Mucosa of rectum (tissue), 2 donors: Measurements from ENCODE around the gene HEATR5B.

Experiments
- H3K27ac ChIP-seq, 2 donors: one replicate each; pipeline ENCODE4 v1.7.0; 2013; ENCODE audit warnings: inconsistent platforms in 2 of 2, low read depth in 2 of 2, low read length in 2 of 2
- H3K27me3 ChIP-seq, 2 donors: one replicate each; pipeline ENCODE4 v1.7.0; 2013; ENCODE audit warnings: low read length in 2 of 2; ENCODE audit not compliant: control insufficient read depth in 2 of 2, insufficient read depth in 2 of 2
- H3K36me3 ChIP-seq, 2 donors: one replicate each; pipeline ENCODE4 v1.7.0; 2013; ENCODE audit warnings: low read length in 2 of 2; ENCODE audit not compliant: control insufficient read depth in 2 of 2, insufficient read depth in 2 of 2
- H3K4me1 ChIP-seq, 2 donors: one replicate each; pipeline ENCODE4 v1.7.0; 2013; ENCODE audit warnings: low read length in 2 of 2, mild to moderate bottlenecking in 1 of 2; ENCODE audit not compliant: control insufficient read depth in 2 of 2, insufficient read depth in 2 of 2
- H3K4me3 ChIP-seq, 2 donors: one replicate each; pipeline ENCODE4 v1.7.0; 2013; ENCODE audit warnings: low read length in 2 of 2
- H3K9ac ChIP-seq, 2 donors: one replicate each; pipeline ENCODE4 v1.7.0; 2013; ENCODE audit warnings: low read length in 2 of 2, low read depth in 1 of 2, mild to moderate bottlenecking in 1 of 2
- H3K9me3 ChIP-seq, 2 donors: one replicate each; pipeline ENCODE4 v1.7.0; 2013; ENCODE audit warnings: low read length in 2 of 2; ENCODE audit not compliant: control insufficient read depth in 2 of 2
- donor health status: healthy.
- donor health status: Normal muscosa, but diverticular disease.

The HEATR5B gene

GRCh38 chr2:37102588-37102987 is 18.4 kb upstream of the HEATR5B start:
- Histone ChIP-seq H3K36me3 (peaks cover 45 to 46% of the 10 kb centered on the region in 2 donors), H3K27me3 (no peaks in the 10 kb centered on the region), H3K9me3 (no peaks in the 10 kb centered on the region), H3K9ac (no peak overlapping the region), H3K4me3 (no peak overlapping the region), H3K4me1 (no peaks in the 10 kb centered on the region), H3K27ac (no peak overlapping the region)

GRCh38 chr2:37100054-37100453 is 15.9 kb upstream of the HEATR5B start:
- Histone ChIP-seq H3K27ac (no peak overlapping the region), H3K4me1 (no peaks in the 10 kb centered on the region), H3K9me3 (no peaks in the 10 kb centered on the region), H3K9ac (no peak overlapping the region), H3K27me3 (no peaks in the 10 kb centered on the region), H3K4me3 (no peak overlapping the region), H3K36me3 (peaks cover 35 to 41% of the 10 kb centered on the region in 2 donors)

- H3K4me1 ChIP-seq: no peaks in the 10 kb centered on the region
- no peaks in the 10 kb centered on the region for H3K9me3 ChIP-seq
- peaks cover 41 to 52% of the 10 kb centered on the region in 2 donors for H3K36me3 ChIP-seq
- H3K4me3 ChIP-seq: no peak overlapping the region
- no peak overlapping the region for H3K27ac ChIP-seq
- H3K27me3 ChIP-seq: no peaks in the 10 kb centered on the region
- H3K9ac ChIP-seq: no peak overlapping the region
Measured at GRCh38 chr2:37098416-37099118, 14.4 kb upstream of the HEATR5B start.

GRCh38 chr2:37096568-37096967 is 12.4 kb upstream of the HEATR5B start:
- H3K9ac ChIP-seq: no peak overlapping the region
- no peak overlapping the region for H3K27ac ChIP-seq
- no peaks in the 10 kb centered on the region for H3K27me3 ChIP-seq
- peaks cover 40 to 41% of the 10 kb centered on the region in 2 donors for H3K36me3 ChIP-seq
- H3K9me3 ChIP-seq: no peaks in the 10 kb centered on the region
- no peaks in the 10 kb centered on the region for H3K4me1 ChIP-seq
- no peak overlapping the region for H3K4me3 ChIP-seq

GRCh38 chr2:37091873-37092272 is 7.7 kb upstream of the HEATR5B start:
- H3K9me3 ChIP-seq: no peaks in the 10 kb centered on the region
- no peaks in the 10 kb centered on the region for H3K27me3 ChIP-seq
- H3K4me1 ChIP-seq: no peaks in the 10 kb centered on the region
- no peak overlapping the region for H3K27ac ChIP-seq
- H3K4me3 ChIP-seq: peak overlapping the region in 1 of 2 donors; percentile 15
- no peak overlapping the region for H3K9ac ChIP-seq
- peaks cover 27 to 40% of the 10 kb centered on the region in 2 donors for H3K36me3 ChIP-seq

DNA sequence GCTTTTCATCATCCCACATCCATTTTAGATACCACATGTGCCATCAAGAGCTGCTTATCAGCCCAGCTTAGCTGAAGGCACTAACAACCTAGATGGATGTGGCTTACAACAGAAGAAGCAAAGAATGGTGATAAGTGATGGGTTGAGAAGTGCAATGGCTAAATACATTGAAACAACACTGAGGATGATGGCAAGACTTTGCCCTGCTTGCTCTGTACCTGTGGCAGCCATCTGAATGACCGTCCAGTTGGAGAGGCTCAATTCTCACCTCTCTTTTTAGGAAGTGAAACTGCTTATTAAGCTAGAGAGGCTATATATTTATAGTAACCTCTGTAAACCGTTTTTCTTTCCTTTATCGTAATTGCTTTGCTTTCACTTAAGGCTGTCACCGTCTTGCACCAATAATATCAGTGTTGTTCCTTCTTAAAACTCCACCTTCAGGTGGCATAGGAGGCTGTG is 5.9 kb upstream of the HEATR5B start:
- Histone ChIP-seq H3K27me3 (no peaks in the 10 kb centered on the region), H3K4me3 (no peak overlapping the region), H3K9me3 (no peaks in the 10 kb centered on the region), H3K9ac (no peak overlapping the region), H3K36me3 (peaks cover 25 to 29% of the 10 kb centered on the region in 2 donors), H3K4me1 (peaks cover 2% of the 10 kb centered on the region in 2 donors), H3K27ac (no peak overlapping the region)

- Histone ChIP-seq H3K9me3 (no peaks in the 10 kb centered on the region), H3K4me1 (peaks cover 9 to 15% of the 10 kb centered on the region in 2 donors)
Measured at GRCh38 chr2:37085731-37086147, 1.6 kb upstream of the HEATR5B start.

DNA sequence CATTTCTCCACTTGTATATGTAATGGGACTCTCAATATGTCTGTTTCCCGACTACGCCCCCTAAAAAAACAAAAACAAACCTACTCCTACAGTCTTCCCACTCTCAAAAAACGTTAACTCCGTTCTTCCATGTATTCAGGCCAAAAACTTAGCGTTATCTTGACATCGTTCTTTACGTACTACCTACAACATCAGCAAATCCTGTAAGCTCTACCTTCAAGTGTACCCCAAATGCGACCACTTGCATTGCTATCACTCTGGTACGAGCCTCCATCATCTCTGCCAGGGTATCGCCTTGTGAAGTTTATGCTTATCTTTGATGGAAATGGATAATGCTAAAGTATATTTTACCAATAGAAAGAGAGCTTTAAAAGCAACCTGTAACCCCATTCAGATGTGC is 625 bp upstream of the HEATR5B start:
- Histone ChIP-seq H3K9ac (peak overlapping the region; percentile 78 to 93), H3K4me1 (peaks cover 9 to 15% of the 10 kb centered on the region in 2 donors), H3K27ac (peak overlapping the region; percentile 83 to 86), H3K9me3 (no peaks in the 10 kb centered on the region), H3K4me3 (peak overlapping the region; percentile 98 to 100), H3K36me3 (peaks cover 6 to 9% of the 10 kb centered on the region in 2 donors), H3K27me3 (no peaks in the 10 kb centered on the region)

More at GRCh38 chr2:37085731-37086147, 1.6 kb upstream of the HEATR5B start:
- peaks cover 10 to 13% of the 10 kb centered on the region in 2 donors for H3K36me3 ChIP-seq
- H3K9ac ChIP-seq: no peak overlapping the region
- no peaks in the 10 kb centered on the region for H3K27me3 ChIP-seq
- no peak overlapping the region for H3K27ac ChIP-seq
- H3K4me3 ChIP-seq: no peak overlapping the region

DNA sequence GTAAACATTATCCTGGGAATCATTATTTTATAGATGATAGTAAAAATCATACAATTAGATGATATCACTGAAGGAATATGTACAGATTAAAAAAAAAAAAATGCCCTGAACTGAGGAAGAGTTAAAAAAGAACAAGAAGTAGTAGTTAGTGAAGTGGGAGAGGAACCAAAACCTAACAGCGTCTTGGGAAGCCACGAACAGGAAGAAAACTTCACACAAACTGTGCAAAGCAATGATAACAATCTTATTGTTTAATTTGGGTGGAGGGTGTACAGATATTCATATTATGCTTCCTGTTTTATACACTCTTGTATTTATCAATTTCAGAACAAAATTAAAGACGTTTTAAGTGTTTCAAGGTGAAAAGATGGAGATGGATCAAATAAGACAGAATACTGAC is 3.5 kb downstream of the HEATR5B start:
- Histone ChIP-seq H3K4me3 (peak overlapping the region in 1 of 2 donors; percentile 22), H3K27ac (no peak overlapping the region), H3K27me3 (no peaks in the 10 kb centered on the region), H3K36me3 (peaks cover 17 to 20% of the 10 kb centered on the region in 2 donors), H3K9me3 (no peaks in the 10 kb centered on the region), H3K9ac (no peak overlapping the region), H3K4me1 (peaks cover 9 to 15% of the 10 kb centered on the region in 2 donors)

DNA sequence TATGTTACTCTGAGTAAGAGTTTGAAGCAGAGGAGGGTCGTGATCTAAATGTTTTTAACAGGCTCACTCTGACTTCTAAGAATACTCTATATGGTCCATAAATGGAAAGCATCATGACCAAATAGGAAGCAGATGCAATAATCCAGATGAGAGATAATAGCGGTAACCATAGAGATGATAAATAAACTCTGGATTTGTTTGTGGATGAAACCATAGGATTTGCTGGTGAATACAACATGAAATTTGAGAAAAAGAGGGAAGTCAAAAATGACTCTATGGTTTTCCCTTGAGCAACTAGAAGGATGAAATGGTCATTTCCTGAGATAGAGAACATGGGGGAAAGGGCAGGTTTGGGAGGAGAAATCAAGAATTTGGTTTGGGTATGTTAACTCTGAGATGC is 3.9 kb downstream of the HEATR5B start:
- no peak overlapping the region for H3K9ac ChIP-seq
- peaks cover 20 to 23% of the 10 kb centered on the region in 2 donors for H3K36me3 ChIP-seq
- H3K9me3 ChIP-seq: no peaks in the 10 kb centered on the region
- peaks cover 9 to 15% of the 10 kb centered on the region in 2 donors for H3K4me1 ChIP-seq
- no peak overlapping the region for H3K27ac ChIP-seq
- H3K27me3 ChIP-seq: no peaks in the 10 kb centered on the region
- no peak overlapping the region for H3K4me3 ChIP-seq
